ENCODE results near the gene ADAP1.
A peak's percentile ranks its signal among the peaks of the same experiment; 100 is the strongest.

Gene ADAP1

DNA sequence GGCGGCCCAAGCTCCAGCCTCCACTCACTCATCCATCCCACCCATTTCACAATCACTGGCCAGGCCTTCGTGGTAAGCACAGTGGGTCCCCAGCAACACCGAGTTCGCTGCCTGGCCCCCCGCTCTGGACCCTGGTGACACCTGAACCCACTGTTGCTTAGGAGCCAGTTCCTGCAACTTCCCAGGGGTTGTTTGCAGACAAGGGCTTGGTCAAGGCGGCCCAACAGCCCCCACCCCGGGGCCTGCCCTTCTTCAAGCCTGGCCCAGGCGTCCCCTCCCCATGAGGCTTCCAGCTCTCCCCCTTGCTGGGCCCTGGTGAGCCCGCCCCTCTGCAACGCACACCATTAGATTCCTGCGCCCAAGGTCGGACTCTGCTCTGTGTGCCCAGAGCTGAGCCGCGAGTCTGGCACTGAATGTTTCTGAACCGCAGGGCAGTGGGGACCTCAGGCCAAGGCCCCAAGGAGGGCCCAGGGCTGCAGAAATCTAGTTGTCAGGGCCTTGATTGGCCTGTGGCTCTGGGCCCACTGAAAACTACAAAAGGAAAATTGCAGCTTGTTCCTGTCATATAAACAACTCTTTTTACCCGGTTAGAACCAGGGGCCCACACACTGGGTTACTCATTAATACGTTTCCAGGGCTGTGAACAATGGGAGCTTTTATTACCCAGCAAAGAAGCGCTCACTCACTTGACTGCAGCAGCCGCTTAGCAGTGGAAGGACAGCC, 23.0 kb upstream of the ADAP1 start:
- DNase-seq (ENCODE audit: low read depth): no peak
- TF ChIP-seq, protein P1, sequence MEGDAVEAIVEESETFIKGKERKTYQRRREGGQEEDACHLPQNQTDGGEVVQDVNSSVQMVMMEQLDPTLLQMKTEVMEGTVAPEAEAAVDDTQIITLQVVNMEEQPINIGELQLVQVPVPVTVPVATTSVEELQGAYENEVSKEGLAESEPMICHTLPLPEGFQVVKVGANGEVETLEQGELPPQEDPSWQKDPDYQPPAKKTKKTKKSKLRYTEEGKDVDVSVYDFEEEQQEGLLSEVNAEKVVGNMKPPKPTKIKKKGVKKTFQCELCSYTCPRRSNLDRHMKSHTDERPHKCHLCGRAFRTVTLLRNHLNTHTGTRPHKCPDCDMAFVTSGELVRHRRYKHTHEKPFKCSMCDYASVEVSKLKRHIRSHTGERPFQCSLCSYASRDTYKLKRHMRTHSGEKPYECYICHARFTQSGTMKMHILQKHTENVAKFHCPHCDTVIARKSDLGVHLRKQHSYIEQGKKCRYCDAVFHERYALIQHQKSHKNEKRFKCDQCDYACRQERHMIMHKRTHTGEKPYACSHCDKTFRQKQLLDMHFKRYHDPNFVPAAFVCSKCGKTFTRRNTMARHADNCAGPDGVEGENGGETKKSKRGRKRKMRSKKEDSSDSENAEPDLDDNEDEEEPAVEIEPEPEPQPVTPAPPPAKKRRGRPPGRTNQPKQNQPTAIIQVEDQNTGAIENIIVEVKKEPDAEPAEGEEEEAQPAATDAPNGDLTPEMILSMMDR (IDR thresholded peaks at IDR 0.05; ENCODE audit: low read depth, low read length, missing control alignments): no peak

DNA sequence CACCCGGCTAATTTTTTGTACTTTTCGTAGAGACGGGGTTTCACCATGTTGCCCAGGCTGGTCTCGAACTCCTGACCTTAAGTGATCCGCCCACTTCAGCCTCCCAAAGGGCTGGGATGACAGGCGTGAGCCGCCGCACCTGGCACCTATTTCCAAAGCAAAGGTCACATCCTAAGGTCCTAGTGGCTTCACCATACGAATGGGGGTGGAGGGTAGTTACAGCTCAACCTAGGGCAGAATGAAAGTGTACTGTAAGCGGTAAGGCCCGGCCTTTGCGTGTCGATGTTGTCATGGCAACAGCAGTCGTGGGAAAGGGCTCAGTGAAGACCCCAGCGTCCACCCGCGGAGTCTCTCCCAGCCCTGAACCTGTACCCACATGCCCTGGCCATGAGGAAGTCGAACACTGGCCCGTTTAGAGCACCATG, 22.4 kb upstream of the ADAP1 start:
- no peak for DNase-seq (ENCODE audit: low read depth)
- TF ChIP-seq, protein P1 (IDR thresholded peaks at IDR 0.05; ENCODE audit: low read depth, low read length, missing control alignments): no peak
- no peak overlapping the region for H3K4me3 ChIP-seq (ENCODE audit: low read depth, low read length)

More for the DNA sequence above, 23.0 kb upstream of the ADAP1 start:
- no peak overlapping the region for H3K4me3 ChIP-seq (ENCODE audit: low read depth, low read length)

DNA sequence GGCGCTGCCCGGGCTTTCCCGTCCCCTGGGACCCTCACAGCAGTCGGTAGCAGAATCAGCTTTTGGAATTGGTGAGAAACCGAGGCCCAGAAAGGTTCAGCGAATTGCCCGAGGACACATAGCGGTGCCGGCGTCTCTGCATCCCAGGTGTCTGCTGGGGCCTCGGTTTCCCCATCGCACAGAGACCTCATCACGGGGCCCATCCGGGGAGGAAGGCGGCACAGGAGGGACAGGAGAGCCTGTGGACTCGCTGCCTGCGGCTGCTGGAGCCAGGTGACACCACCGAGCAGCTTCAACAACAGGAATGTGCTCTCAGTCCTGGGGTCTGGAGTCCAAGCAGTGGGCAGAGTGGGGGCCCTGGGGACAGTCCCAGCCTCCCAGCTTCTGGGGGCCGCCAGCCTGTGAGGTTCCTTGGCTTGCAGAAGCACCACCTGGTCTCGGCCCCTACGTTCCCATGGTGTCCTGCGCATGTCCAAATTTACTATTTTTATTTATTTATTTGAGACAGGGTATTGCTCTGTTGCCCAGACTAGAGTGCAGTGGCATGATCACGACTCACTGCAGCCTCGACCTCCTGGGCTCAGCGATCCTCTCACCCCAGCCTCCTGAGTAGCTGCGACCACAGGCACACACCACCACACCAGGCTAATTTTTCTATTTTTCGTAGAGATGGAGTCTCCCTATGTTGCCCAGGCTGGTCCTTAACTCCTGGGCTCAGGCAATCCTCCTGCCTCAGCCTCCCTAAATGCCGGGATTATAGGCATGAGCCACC, 21.4 kb upstream of the ADAP1 start:
- DNase-seq (ENCODE audit: low read depth): no peak
- H3K4me3 ChIP-seq (ENCODE audit: low read depth, low read length): no peak overlapping the region
- TF ChIP-seq, protein P1 (IDR thresholded peaks at IDR 0.05; ENCODE audit: low read depth, low read length, missing control alignments): no peak

DNA sequence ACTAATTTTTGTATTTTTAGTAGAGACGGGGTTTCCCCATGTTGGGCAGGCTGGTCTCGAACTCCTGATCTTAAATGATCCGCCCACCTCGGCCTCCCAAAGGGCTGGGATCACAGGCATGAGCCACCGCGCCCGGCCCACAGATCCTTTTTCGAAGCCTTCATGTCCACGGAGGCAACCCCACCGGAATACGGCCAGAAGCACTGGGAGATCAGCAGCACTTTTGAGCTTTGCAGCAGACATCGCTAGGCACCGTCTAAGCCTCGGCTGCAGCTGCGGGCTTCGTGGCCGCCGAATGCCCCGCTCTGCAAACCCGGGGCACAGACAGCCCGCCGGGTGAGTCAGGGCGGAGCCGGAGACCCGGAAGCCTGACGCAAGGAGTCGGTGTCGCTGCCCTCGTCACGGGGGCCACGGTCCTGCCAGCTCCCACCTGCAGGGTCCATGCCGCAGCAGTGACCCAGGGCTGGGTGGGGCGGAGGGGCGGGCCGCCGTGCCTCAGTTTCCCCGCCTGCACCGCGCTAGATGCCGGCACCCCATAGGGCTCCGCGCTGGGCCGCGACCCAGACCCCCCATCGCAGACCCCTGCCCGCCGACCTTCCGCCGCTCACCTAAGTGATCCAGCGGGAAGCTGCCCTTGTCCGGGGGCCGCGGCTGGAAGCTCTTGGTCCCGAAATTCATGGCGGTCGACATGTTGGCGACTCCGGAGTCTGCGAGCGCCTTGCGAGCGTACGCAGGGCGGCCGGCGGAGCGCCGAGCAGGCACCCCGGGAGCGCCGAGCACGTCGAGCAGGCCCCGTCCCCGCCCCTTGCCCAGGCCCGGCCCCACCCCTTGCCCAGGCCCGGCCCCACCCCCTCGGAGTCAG, 20.6 kb upstream of the ADAP1 start, which contains the start of gene COX19:
Gene COX19 (minus strand): TSS at position 730 of the 862 bp plus-strand sequence. CDS start 40 bp downstream, at position 690.
- TF ChIP-seq, protein P1 (IDR thresholded peaks at IDR 0.05; ENCODE audit: low read depth, low read length, missing control alignments): no peak
- peak within 1 kb of the TSS; percentile 97 for H3K4me3 ChIP-seq (ENCODE audit: low read depth, low read length)
- DNase-seq (ENCODE audit: low read depth): peak; percentile 70

DNA sequence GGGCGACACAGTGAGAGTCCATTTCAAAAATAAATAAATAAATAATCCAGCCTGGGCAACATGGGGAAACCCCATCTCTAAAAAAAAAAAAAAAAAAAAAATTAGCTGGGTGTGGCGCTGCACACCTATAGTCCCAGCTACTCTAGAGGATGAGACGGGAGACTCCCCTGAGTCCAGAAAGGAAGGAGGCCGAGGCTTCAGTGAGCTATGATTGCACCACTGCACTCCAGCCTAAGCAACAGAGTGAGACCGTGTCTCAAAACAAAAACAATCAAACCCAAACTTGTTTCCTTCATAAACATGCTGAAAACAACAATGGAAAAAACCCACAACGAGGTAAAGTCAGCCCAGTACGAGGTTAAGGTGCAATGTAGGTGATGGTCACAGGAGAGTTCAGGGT, 19.7 kb upstream of the ADAP1 start:
- TF ChIP-seq, protein P1 (IDR thresholded peaks at IDR 0.05; ENCODE audit: low read depth, low read length, missing control alignments): no peak
- H3K4me3 ChIP-seq (ENCODE audit: low read depth, low read length): peak overlapping the region; percentile 97
- no peak for DNase-seq (ENCODE audit: low read depth)

DNA sequence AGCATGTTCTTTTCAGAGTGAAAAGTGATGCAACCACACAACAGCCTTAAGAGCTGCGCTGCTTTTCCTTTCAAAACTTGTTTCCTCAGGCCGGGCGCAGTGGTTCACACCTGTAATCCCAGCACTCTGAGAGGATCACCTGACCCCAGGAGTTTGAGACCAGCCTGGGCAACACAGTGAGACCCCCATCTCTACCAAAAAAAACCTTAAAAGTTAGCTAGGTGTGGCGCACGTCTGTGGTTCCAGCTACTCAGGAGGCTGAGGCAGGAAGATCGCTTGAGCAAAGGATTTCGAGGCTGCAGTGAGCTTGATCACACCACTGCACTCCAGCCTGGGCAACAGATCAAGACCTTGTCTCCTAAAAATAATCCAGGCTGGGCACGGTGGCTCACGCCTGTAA, 18.8 kb upstream of the ADAP1 start:
- TF ChIP-seq, protein P1 (IDR thresholded peaks at IDR 0.05; ENCODE audit: low read depth, low read length, missing control alignments): no peak
- no peak for DNase-seq (ENCODE audit: low read depth)
- H3K4me3 ChIP-seq (ENCODE audit: low read depth, low read length): no peak overlapping the region

All from GM12864 (cell line).